GM23248 (cell line): Measurements from ENCODE around the gene SOX6.

ENCODE experiments used
- EZH2 ChIP-seq: fragments of 200-600 bp; sonication (generic); IDR thresholded peaks from 2 replicates; pipeline ENCODE4 v1.6.1; 2018; ENCODE audit warnings: antibody characterized with exemption, mild to moderate bottlenecking; ENCODE audit not compliant: insufficient read depth, poor library complexity, severe bottlenecking
- EZH2phosphoT487 ChIP-seq: fragments of 200-600 bp; sonication (generic); IDR thresholded peaks from 2 replicates; pipeline ENCODE4 v1.6.1; 2018; ENCODE audit warnings: antibody characterized with exemption, moderate library complexity, mild to moderate bottlenecking, low read depth; ENCODE audit not compliant: insufficient read depth

DNA sequence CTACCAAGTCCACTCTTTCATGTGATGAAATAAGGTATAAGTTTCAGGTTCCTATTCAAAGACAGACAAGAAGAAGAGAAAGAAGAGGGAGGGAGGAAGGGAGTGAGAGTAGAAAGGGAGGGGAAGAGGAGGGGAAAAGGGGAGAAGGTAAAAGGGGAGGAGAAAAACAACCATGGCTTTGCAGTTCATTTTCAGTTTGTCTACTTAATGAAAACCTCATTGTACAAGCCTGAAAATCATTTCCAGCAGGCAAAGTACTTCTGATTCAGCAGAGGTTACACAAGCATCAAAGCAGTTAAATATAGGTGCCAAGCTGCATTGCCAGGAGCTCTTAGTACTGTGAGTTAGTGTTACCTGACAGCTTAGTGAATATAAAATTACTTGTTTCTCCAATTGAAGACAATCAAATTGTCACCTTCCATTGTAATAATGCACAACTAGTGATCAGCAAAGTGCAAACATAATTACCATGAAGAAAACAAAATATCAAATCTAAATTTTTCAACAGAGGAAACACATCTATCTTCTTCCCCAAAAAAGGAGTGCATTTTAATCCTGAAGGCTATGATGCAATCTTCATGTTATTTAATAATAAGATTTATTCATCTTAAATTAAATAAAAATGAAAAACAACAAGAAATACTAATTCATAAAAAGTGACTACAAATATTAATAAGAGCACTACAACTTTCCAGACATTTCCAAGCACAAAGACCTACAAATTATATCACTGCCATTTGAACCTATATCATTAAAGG, 8.2 kb downstream of the SOX6 start:
- TF ChIP-seq EZH2 (no peak), EZH2phosphoT487 (no peak)
